ENCODE results near the gene TRIM46. TPM values are rescaled to one million over a fixed set of nuclear protein-coding genes. Genes with fewer than 3 reads are reported as not detected.

Gene TRIM46
- total and polyA plus RNA-seq, 2 of the 13 experiments (the other 11 are each of a cell fraction or from before 2014, with no cell fraction given), result 0.04 to 0.09 TPM

DNA sequence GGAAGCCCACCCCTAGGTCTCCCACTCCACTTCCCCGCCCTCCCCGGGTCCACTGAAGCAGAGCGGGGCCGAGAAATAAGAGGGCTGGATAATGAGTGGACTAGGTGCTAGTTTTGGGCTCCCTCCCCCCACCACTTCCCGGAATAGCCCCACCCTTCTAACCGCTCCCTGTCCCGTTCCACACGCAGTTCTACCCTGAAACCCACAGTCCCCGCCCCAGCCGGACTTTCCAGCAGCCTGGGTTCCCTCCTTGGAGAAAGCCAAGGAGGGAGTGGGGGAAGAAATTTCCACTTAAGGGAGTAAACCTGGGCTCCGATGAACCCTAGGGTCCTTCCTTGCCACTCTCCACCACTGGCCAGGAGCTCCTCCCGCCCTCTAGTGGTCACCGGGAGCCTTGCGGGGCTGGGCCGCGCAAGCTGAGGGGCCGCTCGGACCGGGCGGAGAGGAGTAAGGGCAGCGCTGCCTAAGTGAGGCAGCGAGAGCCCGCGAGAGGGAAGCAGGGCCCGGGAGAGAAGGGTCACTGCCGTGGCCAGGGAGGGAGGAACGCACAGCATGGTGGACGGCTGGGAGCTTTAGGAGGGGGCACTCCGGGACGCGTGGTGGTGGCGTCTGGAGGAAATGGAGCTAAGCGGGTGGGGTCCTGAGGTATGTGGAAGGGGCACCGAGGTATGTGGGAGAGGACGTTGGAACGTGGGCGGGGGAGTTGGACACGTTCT is 19.8 kb downstream of the TRIM46 start (continued):
- TF ChIP-seq, protein P1, sequence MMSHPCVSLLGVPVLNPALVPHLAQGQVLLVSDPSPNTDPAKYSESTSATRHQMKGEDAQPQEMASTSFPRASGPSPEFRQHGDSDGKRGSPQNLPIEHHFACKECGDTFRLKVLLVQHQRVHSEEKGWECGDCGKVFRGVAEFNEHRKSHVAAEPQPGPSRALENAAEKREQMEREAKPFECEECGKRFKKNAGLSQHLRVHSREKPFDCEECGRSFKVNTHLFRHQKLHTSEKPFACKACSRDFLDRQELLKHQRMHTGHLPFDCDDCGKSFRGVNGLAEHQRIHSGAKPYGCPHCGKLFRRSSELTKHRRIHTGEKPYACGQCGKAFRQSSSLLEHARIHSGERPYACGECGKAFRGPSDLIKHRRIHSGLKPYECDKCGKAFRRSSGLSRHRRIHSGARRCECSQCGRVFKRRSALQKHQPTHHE (CRISPR knock-in tag; IDR thresholded peaks at IDR 0.05; ENCODE audit: borderline replicate concordance), result no peak
- 0 out of 2 replicates have a peak, but pooled peaks have one; percentile 36 for TF ChIP-seq RFXANK (CRISPR knock-in tag; IDR thresholded peaks at IDR 0.05)
- TF ChIP-seq, protein P2, sequence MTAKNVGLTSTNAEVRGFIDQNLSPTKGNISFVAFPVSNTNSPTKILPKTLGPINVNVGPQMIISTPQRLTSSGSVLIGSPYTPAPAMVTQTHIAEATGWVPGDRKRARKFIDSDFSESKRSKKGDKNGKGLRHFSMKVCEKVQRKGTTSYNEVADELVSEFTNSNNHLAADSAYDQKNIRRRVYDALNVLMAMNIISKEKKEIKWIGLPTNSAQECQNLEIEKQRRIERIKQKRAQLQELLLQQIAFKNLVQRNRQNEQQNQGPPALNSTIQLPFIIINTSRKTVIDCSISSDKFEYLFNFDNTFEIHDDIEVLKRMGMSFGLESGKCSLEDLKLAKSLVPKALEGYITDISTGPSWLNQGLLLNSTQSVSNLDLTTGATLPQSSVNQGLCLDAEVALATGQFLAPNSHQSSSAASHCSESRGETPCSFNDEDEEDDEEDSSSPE (CRISPR knock-in tag; IDR thresholded peaks at IDR 0.05), result 0 out of 2 replicates have a peak, but pooled peaks have one; percentile 21
- no peak for TF ChIP-seq LCORL (IDR thresholded peaks at IDR 0.05)
- TF ChIP-seq LCORL (CRISPR knock-in tag; IDR thresholded peaks at IDR 0.05), result peak; percentile 65; the same call in 1 of the 2 replicates
- TF ChIP-seq, protein P3, sequence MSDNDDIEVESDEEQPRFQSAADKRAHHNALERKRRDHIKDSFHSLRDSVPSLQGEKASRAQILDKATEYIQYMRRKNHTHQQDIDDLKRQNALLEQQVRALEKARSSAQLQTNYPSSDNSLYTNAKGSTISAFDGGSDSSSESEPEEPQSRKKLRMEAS (IDR thresholded peaks at IDR 0.05), result 0 out of 2 replicates have a peak, but pooled peaks have one; percentile 12
- TF ChIP-seq RBFOX2 (IDR thresholded peaks at IDR 0.05; ENCODE audit: low read depth, low read length), result 0 out of 2 replicates have a peak, but pooled peaks have one; percentile 25
- no peak for TF ChIP-seq RFX1 (IDR thresholded peaks at IDR 0.05)
- TF ChIP-seq, protein P4, sequence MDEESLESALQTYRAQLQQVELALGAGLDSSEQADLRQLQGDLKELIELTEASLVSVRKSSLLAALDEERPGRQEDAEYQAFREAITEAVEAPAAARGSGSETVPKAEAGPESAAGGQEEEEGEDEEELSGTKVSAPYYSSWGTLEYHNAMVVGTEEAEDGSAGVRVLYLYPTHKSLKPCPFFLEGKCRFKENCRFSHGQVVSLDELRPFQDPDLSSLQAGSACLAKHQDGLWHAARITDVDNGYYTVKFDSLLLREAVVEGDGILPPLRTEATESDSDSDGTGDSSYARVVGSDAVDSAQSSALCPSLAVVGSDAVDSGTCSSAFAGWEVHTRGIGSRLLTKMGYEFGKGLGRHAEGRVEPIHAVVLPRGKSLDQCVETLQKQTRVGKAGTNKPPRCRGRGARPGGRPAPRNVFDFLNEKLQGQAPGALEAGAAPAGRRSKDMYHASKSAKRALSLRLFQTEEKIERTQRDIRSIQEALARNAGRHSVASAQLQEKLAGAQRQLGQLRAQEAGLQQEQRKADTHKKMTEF (CRISPR knock-in tag; IDR thresholded peaks at IDR 0.05), result peak; percentile 52; the same call in 1 of the 2 replicates
- no peak for TF ChIP-seq STAT5B (CRISPR knock-in tag; IDR thresholded peaks at IDR 0.05)
- TF ChIP-seq ZNF563 (CRISPR knock-in tag; IDR thresholded peaks at IDR 0.05), result peak; percentile 44; the same call in 1 of the 2 replicates
- TF ChIP-seq, protein P5, sequence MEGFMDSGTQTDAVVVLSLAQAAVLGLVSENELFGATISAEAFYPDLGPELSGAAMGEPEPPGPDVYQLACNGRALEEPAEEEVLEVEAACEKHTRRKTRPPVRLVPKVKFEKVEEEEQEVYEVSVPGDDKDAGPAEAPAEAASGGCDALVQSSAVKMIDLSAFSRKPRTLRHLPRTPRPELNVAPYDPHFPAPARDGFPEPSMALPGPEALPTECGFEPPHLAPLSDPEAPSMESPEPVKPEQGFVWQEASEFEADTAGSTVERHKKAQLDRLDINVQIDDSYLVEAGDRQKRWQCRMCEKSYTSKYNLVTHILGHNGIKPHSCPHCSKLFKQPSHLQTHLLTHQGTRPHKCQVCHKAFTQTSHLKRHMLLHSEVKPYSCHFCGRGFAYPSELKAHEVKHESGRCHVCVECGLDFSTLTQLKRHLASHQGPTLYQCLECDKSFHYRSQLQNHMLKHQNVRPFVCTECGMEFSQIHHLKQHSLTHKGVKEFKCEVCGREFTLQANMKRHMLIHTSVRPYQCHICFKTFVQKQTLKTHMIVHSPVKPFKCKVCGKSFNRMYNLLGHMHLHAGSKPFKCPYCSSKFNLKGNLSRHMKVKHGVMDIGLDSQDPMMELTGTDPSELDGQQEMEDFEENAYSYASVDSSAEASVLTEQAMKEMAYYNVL (CRISPR knock-in tag; IDR thresholded peaks at IDR 0.05; ENCODE audit: borderline replicate concordance), result peak; percentile 48; the same call in 1 of the 2 replicates
- TF ChIP-seq, protein P6, sequence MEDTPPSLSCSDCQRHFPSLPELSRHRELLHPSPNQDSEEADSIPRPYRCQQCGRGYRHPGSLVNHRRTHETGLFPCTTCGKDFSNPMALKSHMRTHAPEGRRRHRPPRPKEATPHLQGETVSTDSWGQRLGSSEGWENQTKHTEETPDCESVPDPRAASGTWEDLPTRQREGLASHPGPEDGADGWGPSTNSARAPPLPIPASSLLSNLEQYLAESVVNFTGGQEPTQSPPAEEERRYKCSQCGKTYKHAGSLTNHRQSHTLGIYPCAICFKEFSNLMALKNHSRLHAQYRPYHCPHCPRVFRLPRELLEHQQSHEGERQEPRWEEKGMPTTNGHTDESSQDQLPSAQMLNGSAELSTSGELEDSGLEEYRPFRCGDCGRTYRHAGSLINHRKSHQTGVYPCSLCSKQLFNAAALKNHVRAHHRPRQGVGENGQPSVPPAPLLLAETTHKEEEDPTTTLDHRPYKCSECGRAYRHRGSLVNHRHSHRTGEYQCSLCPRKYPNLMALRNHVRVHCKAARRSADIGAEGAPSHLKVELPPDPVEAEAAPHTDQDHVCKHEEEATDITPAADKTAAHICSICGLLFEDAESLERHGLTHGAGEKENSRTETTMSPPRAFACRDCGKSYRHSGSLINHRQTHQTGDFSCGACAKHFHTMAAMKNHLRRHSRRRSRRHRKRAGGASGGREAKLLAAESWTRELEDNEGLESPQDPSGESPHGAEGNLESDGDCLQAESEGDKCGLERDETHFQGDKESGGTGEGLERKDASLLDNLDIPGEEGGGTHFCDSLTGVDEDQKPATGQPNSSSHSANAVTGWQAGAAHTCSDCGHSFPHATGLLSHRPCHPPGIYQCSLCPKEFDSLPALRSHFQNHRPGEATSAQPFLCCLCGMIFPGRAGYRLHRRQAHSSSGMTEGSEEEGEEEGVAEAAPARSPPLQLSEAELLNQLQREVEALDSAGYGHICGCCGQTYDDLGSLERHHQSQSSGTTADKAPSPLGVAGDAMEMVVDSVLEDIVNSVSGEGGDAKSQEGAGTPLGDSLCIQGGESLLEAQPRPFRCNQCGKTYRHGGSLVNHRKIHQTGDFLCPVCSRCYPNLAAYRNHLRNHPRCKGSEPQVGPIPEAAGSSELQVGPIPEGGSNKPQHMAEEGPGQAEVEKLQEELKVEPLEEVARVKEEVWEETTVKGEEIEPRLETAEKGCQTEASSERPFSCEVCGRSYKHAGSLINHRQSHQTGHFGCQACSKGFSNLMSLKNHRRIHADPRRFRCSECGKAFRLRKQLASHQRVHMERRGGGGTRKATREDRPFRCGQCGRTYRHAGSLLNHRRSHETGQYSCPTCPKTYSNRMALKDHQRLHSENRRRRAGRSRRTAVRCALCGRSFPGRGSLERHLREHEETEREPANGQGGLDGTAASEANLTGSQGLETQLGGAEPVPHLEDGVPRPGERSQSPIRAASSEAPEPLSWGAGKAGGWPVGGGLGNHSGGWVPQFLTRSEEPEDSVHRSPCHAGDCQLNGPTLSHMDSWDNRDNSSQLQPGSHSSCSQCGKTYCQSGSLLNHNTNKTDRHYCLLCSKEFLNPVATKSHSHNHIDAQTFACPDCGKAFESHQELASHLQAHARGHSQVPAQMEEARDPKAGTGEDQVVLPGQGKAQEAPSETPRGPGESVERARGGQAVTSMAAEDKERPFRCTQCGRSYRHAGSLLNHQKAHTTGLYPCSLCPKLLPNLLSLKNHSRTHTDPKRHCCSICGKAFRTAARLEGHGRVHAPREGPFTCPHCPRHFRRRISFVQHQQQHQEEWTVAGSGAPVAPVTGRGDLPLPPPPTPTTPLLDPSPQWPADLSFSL (CRISPR knock-in tag; IDR thresholded peaks at IDR 0.05), result no peak
- no peak for TF ChIP-seq PCBP2 (optimal IDR thresholded peaks at IDR 0.05; ENCODE audit: low read depth, low read length, poor library complexity, severe bottlenecking)
